HEK293 (cell line): ENCODE results near the gene NELFB.

Source experiments
- KLF16 ChIP-seq: fragments of 450-650 bp; formaldehyde crosslinking; IDR thresholded peaks from 2 replicates; pipeline ENCODE4 v1.5.1; 2017; ENCODE audit warnings: missing biosample characterization, missing genetic modification characterization
- KLF7 ChIP-seq: fragments of 450-650 bp; formaldehyde crosslinking; IDR thresholded peaks from 2 replicates; pipeline ENCODE4 v1.5.1; 2016; ENCODE audit warnings: missing biosample characterization, missing genetic modification characterization, borderline replicate concordance
- REPIN1 ChIP-seq: fragments of 450-650 bp; formaldehyde crosslinking; IDR thresholded peaks from 2 replicates; pipeline ENCODE4 v1.5.1; 2017; ENCODE audit warnings: missing biosample characterization, missing genetic modification characterization, low read depth
- ZBTB20 ChIP-seq: fragments of 450-650 bp; formaldehyde crosslinking; IDR thresholded peaks from 2 replicates; pipeline ENCODE4 v1.5.1; 2016; ENCODE audit warnings: missing biosample characterization, missing genetic modification characterization
- ZFP3 ChIP-seq: fragments of 450-650 bp; formaldehyde crosslinking; IDR thresholded peaks from 2 replicates; pipeline ENCODE4 v1.5.1; 2016; ENCODE audit warnings: low read depth, missing biosample characterization, missing genetic modification characterization
- ZNF10 ChIP-seq: fragments of 450-650 bp; formaldehyde crosslinking; IDR thresholded peaks from 2 replicates; pipeline ENCODE4 v1.5.1; 2017; ENCODE audit warnings: missing biosample characterization, missing genetic modification characterization
- ZNF133 ChIP-seq: fragments of 450-650 bp; formaldehyde crosslinking; IDR thresholded peaks from 2 replicates; pipeline ENCODE4 v1.5.1; 2016; ENCODE audit warnings: missing biosample characterization, missing genetic modification characterization
- ZNF155 ChIP-seq: fragments of 450-650 bp; formaldehyde crosslinking; IDR thresholded peaks from 2 replicates; pipeline ENCODE4 v1.5.1; 2016; ENCODE audit warnings: missing biosample characterization, missing genetic modification characterization
- ZNF16 ChIP-seq: fragments of 450-650 bp; formaldehyde crosslinking; IDR thresholded peaks from 2 replicates; pipeline ENCODE4 v1.5.1; 2016; ENCODE audit warnings: low read depth, missing biosample characterization, missing genetic modification characterization
- ZNF223 ChIP-seq: fragments of 450-650 bp; formaldehyde crosslinking; IDR thresholded peaks from 2 replicates; pipeline ENCODE4 v1.5.1; 2016; ENCODE audit warnings: missing biosample characterization, missing genetic modification characterization
- ZNF626 ChIP-seq: fragments of 450-650 bp; sonication (Bioruptor Pico); formaldehyde crosslinking; IDR thresholded peaks from 2 replicates; pipeline ENCODE4 v1.5.1; 2018; ENCODE audit warnings: missing biosample characterization, missing genetic modification characterization, inconsistent platforms
- ZNF843 ChIP-seq: fragments of 450-650 bp; formaldehyde crosslinking; IDR thresholded peaks from 2 replicates; pipeline ENCODE4 v1.5.1; 2016; ENCODE audit warnings: missing biosample characterization, missing genetic modification characterization
- ZSCAN16 ChIP-seq: fragments of 450-650 bp; formaldehyde crosslinking; IDR thresholded peaks from 2 replicates; pipeline ENCODE4 v1.5.1; 2016; ENCODE audit warnings: missing biosample characterization, missing genetic modification characterization
- TF ChIP-seq, protein P1 (sequence below): fragments of 450-650 bp; formaldehyde crosslinking; IDR thresholded peaks from 2 replicates; pipeline ENCODE4 v1.5.1; 2016; ENCODE audit warnings: missing biosample characterization, missing genetic modification characterization, borderline replicate concordance
- TF ChIP-seq, protein P2 (sequence below): fragments of 450-650 bp; formaldehyde crosslinking; IDR thresholded peaks from 2 replicates; pipeline ENCODE4 v1.5.1; 2016; ENCODE audit warnings: missing biosample characterization, missing genetic modification characterization
- TF ChIP-seq, protein P3 (sequence below): fragments of 450-650 bp; formaldehyde crosslinking; IDR thresholded peaks from 2 replicates; pipeline ENCODE4 v1.5.1; 2016; ENCODE audit warnings: missing biosample characterization, missing genetic modification characterization
- TF ChIP-seq, protein P4 (sequence below): fragments of 450-650 bp; formaldehyde crosslinking; IDR thresholded peaks from 2 replicates; pipeline ENCODE4 v1.5.1; 2016; ENCODE audit warnings: missing biosample characterization, missing genetic modification characterization
- TF ChIP-seq, protein P5 (sequence below): fragments of 450-650 bp; formaldehyde crosslinking; IDR thresholded peaks from 2 replicates; pipeline ENCODE4 v1.5.1; 2016; ENCODE audit warnings: missing biosample characterization, missing genetic modification characterization
- TF ChIP-seq, protein P6 (sequence below): fragments of 450-650 bp; formaldehyde crosslinking; IDR thresholded peaks from 2 replicates; pipeline ENCODE4 v1.5.1; 2016; ENCODE audit warnings: missing biosample characterization, missing genetic modification characterization
- TF ChIP-seq, protein P7 (sequence below): fragments of 450-650 bp; formaldehyde crosslinking; IDR thresholded peaks from 2 replicates; pipeline ENCODE4 v1.5.1; 2016; ENCODE audit warnings: missing biosample characterization, missing genetic modification characterization

Gene NELFB

DNA sequence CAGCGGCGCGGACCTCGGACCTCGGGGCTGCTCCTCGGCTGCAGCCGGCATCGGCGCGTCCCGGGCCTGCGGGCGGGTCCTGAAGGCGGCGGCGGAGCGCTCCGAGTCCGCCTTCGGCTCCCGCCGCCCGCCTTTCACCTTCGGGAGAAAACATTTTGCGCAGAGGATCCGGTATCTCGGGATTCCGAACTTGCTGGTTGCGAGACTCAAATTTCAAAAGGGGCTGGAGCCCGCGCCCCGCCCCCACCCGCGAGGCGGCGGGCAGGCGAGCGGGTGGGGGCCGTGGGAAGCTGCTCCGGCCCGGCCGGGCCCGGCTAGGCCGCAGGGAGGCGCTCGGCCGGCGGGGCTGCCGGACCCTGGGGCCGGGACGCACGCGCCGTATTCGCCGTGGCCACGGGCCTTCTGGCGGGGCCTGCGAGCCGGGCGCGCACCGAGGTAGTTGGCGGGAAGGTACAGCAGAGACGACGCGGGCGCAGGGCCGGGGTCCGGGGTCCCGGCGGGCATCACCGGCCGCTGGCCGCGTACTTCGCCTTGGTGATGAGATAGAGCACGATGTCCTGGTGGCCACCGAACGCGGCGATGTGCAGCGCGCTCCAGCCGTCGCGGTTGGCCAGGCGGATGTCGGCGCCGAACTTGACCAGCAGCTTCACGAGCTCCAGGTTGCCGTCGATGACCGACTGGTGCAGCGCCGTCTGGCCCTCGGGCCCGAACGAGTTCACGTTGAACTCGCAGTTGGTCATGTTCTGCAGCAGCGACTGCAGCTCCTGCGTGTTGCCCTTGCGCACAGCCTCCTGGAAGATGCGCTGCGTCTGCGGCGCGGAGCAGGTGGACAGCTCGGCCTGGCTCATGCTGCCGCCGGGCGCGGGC lies 46.2 kb downstream of the NELFB start (continued):
- TF ChIP-seq, protein P1, sequence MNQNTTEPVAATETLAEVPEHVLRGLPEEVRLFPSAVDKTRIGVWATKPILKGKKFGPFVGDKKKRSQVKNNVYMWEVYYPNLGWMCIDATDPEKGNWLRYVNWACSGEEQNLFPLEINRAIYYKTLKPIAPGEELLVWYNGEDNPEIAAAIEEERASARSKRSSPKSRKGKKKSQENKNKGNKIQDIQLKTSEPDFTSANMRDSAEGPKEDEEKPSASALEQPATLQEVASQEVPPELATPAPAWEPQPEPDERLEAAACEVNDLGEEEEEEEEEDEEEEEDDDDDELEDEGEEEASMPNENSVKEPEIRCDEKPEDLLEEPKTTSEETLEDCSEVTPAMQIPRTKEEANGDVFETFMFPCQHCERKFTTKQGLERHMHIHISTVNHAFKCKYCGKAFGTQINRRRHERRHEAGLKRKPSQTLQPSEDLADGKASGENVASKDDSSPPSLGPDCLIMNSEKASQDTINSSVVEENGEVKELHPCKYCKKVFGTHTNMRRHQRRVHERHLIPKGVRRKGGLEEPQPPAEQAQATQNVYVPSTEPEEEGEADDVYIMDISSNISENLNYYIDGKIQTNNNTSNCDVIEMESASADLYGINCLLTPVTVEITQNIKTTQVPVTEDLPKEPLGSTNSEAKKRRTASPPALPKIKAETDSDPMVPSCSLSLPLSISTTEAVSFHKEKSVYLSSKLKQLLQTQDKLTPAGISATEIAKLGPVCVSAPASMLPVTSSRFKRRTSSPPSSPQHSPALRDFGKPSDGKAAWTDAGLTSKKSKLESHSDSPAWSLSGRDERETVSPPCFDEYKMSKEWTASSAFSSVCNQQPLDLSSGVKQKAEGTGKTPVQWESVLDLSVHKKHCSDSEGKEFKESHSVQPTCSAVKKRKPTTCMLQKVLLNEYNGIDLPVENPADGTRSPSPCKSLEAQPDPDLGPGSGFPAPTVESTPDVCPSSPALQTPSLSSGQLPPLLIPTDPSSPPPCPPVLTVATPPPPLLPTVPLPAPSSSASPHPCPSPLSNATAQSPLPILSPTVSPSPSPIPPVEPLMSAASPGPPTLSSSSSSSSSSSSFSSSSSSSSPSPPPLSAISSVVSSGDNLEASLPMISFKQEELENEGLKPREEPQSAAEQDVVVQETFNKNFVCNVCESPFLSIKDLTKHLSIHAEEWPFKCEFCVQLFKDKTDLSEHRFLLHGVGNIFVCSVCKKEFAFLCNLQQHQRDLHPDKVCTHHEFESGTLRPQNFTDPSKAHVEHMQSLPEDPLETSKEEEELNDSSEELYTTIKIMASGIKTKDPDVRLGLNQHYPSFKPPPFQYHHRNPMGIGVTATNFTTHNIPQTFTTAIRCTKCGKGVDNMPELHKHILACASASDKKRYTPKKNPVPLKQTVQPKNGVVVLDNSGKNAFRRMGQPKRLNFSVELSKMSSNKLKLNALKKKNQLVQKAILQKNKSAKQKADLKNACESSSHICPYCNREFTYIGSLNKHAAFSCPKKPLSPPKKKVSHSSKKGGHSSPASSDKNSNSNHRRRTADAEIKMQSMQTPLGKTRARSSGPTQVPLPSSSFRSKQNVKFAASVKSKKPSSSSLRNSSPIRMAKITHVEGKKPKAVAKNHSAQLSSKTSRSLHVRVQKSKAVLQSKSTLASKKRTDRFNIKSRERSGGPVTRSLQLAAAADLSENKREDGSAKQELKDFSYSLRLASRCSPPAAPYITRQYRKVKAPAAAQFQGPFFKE (tag by site-specific recombination), result no peak
- TF ChIP-seq ZNF223 (no peak), ZNF10 (tag by site-specific recombination) (no peak), ZBTB20 (tag by site-specific recombination) (peak; percentile 66), REPIN1 (tag by site-specific recombination) (no peak; the same call in 1 of the 2 replicates), ZNF843 (tag by site-specific recombination) (no peak), ZNF16 (no peak), KLF16 (tag by site-specific recombination) (peak; percentile 69), ZNF626 (tag by site-specific recombination) (no peak), ZSCAN16 (tag by site-specific recombination) (no peak), ZNF133 (tag by site-specific recombination) (0 out of 2 replicates have a peak, but pooled peaks have one; percentile 10), ZFP3 (tag by site-specific recombination) (no peak), KLF7 (tag by site-specific recombination) (no peak), ZNF155 (tag by site-specific recombination) (no peak)
- TF ChIP-seq, protein P2, sequence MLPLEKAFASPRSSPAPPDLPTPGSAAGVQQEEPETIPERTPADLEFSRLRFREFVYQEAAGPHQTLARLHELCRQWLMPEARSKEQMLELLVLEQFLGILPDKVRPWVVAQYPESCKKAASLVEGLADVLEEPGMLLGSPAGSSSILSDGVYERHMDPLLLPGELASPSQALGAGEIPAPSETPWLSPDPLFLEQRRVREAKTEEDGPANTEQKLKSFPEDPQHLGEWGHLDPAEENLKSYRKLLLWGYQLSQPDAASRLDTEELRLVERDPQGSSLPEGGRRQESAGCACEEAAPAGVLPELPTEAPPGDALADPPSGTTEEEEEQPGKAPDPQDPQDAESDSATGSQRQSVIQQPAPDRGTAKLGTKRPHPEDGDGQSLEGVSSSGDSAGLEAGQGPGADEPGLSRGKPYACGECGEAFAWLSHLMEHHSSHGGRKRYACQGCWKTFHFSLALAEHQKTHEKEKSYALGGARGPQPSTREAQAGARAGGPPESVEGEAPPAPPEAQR (tag by site-specific recombination), result no peak
- TF ChIP-seq, protein P3, sequence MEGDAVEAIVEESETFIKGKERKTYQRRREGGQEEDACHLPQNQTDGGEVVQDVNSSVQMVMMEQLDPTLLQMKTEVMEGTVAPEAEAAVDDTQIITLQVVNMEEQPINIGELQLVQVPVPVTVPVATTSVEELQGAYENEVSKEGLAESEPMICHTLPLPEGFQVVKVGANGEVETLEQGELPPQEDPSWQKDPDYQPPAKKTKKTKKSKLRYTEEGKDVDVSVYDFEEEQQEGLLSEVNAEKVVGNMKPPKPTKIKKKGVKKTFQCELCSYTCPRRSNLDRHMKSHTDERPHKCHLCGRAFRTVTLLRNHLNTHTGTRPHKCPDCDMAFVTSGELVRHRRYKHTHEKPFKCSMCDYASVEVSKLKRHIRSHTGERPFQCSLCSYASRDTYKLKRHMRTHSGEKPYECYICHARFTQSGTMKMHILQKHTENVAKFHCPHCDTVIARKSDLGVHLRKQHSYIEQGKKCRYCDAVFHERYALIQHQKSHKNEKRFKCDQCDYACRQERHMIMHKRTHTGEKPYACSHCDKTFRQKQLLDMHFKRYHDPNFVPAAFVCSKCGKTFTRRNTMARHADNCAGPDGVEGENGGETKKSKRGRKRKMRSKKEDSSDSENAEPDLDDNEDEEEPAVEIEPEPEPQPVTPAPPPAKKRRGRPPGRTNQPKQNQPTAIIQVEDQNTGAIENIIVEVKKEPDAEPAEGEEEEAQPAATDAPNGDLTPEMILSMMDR (tag by site-specific recombination), result peak; percentile 60
- TF ChIP-seq, protein P4, sequence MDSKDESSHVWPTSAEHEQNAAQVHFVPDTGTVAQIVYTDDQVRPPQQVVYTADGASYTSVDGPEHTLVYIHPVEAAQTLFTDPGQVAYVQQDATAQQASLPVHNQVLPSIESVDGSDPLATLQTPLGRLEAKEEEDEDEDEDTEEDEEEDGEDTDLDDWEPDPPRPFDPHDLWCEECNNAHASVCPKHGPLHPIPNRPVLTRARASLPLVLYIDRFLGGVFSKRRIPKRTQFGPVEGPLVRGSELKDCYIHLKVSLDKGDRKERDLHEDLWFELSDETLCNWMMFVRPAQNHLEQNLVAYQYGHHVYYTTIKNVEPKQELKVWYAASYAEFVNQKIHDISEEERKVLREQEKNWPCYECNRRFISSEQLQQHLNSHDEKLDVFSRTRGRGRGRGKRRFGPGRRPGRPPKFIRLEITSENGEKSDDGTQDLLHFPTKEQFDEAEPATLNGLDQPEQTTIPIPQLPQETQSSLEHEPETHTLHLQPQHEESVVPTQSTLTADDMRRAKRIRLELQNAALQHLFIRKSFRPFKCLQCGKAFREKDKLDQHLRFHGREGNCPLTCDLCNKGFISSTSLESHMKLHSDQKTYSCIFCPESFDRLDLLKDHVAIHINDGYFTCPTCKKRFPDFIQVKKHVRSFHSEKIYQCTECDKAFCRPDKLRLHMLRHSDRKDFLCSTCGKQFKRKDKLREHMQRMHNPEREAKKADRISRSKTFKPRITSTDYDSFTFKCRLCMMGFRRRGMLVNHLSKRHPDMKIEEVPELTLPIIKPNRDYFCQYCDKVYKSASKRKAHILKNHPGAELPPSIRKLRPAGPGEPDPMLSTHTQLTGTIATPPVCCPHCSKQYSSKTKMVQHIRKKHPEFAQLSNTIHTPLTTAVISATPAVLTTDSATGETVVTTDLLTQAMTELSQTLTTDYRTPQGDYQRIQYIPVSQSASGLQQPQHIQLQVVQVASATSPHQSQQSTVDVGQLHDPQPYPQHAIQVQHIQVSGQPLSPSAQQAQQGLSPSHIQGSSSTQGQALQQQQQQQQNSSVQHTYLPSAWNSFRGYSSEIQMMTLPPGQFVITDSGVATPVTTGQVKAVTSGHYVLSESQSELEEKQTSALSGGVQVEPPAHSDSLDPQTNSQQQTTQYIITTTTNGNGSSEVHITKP, result no peak
- TF ChIP-seq, protein P5, sequence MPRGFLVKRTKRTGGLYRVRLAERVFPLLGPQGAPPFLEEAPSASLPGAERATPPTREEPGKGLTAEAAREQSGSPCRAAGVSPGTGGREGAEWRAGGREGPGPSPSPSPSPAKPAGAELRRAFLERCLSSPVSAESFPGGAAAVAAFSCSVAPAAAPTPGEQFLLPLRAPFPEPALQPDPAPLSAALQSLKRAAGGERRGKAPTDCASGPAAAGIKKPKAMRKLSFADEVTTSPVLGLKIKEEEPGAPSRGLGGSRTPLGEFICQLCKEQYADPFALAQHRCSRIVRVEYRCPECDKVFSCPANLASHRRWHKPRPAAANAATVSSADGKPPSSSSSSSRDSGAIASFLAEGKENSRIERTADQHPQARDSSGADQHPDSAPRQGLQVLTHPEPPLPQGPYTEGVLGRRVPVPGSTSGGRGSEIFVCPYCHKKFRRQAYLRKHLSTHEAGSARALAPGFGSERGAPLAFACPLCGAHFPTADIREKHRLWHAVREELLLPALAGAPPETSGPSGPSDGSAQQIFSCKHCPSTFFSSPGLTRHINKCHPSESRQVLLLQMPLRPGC (tag by site-specific recombination), result no peak
- TF ChIP-seq, protein P6, sequence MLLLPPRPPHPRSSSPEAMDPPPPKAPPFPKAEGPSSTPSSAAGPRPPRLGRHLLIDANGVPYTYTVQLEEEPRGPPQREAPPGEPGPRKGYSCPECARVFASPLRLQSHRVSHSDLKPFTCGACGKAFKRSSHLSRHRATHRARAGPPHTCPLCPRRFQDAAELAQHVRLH (tag by site-specific recombination), result no peak
- TF ChIP-seq, protein P7, sequence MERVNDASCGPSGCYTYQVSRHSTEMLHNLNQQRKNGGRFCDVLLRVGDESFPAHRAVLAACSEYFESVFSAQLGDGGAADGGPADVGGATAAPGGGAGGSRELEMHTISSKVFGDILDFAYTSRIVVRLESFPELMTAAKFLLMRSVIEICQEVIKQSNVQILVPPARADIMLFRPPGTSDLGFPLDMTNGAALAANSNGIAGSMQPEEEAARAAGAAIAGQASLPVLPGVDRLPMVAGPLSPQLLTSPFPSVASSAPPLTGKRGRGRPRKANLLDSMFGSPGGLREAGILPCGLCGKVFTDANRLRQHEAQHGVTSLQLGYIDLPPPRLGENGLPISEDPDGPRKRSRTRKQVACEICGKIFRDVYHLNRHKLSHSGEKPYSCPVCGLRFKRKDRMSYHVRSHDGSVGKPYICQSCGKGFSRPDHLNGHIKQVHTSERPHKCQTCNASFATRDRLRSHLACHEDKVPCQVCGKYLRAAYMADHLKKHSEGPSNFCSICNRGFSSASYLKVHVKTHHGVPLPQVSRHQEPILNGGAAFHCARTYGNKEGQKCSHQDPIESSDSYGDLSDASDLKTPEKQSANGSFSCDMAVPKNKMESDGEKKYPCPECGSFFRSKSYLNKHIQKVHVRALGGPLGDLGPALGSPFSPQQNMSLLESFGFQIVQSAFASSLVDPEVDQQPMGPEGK (tag by site-specific recombination), result no peak
